HCT116 (cell line): Measurements from ENCODE around the gene TULP4. TPM values are rescaled to one million over a fixed set of nuclear protein-coding genes. Genes with fewer than 3 reads are reported as not detected.

Experiments used
- ATAC-seq: fragments of 200-7000 bp; cut with Tn5 transposase; 2 replicates; pipeline ENCODE4 v1.9.1; 2020; ENCODE audit warnings: mild to moderate bottlenecking, moderate library complexity
- BruUV-seq: library from RNA; stranded (reverse); fragments of 400-500 nt; replicated peaks from 2 replicates; lab custom pipeline; 2021; lab: Mats Ljungman, UMichigan
- CTCF ChIA-PET: fragments of 300-600 bp; sonication (Branson Sonifier 250); formaldehyde crosslinking; loops from one replicate; lab custom pipeline; 2021; ENCODE audit warnings: antibody characterized with exemption; lab: Charles Lee
- POLR2A ChIA-PET: fragments of 300-600, 350-600 bp; sonication (Branson Sonifier 250); formaldehyde crosslinking; loops from one replicate; lab custom pipeline; 2021; ENCODE audit warnings: antibody characterized with exemption; lab: Charles Lee
- RAD21 ChIA-PET, 2 experiments: fragments of 300-600 bp; sonication (Branson Sonifier 250); formaldehyde crosslinking; loops; one replicate each; lab custom pipeline; 2023; ENCODE audit warnings: low total read pairs in 2 of 2; ENCODE audit not compliant: uncharacterized antibody in 2 of 2, unreplicated experiment in 2 of 2, low non-redundant PET in 1 of 2; lab: Charles Lee
- DNase-seq: peaks from one replicate; pipeline ENCODE4 v3.0.0-alpha.2; 2010; ENCODE audit warnings: low read depth, low spot score
- H2AFZ ChIP-seq: fragments of 200-600 bp; shearing (Covaris generic), sonication (generic); 2 replicates; pipeline ENCODE4 v1.6.1; 2017; ENCODE audit warnings: low read depth, mixed run types, mixed read lengths, antibody characterized with exemption, low read length; ENCODE audit not compliant: poor library complexity, severe bottlenecking
- H3K27ac ChIP-seq: 2 replicates; pipeline ENCODE4 v1.5.1; 2012; ENCODE audit warnings: low read depth, low read length
- H3K27me3 ChIP-seq: fragments of 200-600 bp; sonication (generic); 2 replicates; pipeline ENCODE4 v1.6.1; 2016; ENCODE audit warnings: mixed run types, low read length, mixed read lengths; ENCODE audit not compliant: insufficient read depth
- H3K36me3 ChIP-seq, 2 experiments: fragments of 200-500 bp in 1 of 2; fragments of 200-600 bp in 1 of 2; sonication (Bioruptor generic) in 1 of 2; sonication (generic) in 1 of 2; 2 replicates each; pipeline versions ENCODE4 v1.5.1 to v1.6.1; 2014 to 2016; ENCODE audit warnings: low read length in 2 of 2, inconsistent platforms in 1 of 2, mixed read lengths in 1 of 2, mixed run types in 1 of 2; ENCODE audit not compliant: insufficient read depth in 2 of 2, control insufficient read depth in 1 of 2
- H3K4me1 ChIP-seq, 2 experiments: fragments of 200-600 bp in 1 of 2; sonication (generic) in 1 of 2; 2 replicates each; pipeline versions ENCODE4 v1.5.1 to v1.6.1; 2012 to 2017; ENCODE audit warnings: low read length in 2 of 2, inconsistent platforms in 1 of 2, mild to moderate bottlenecking in 1 of 2, mixed read lengths in 1 of 2, mixed run types in 1 of 2, moderate library complexity in 1 of 2; ENCODE audit not compliant: insufficient read depth in 2 of 2, control insufficient read depth in 1 of 2
- H3K4me2 ChIP-seq: fragments of 200-600 bp; sonication (generic); 2 replicates; pipeline ENCODE4 v1.6.1; 2017; ENCODE audit warnings: mixed run types, low read length, mixed read lengths
- H3K4me3 ChIP-seq, 2 experiments: fragments of 200-600 bp in 1 of 2; sonication (generic) in 1 of 2; replicated peaks in 1 of 2; 2 replicates each; pipeline ENCODE4 v1.5.1; 2011 to 2016; ENCODE audit warnings: low read length in 2 of 2, control low read depth in 1 of 2, low read depth in 1 of 2, mild to moderate bottlenecking in 1 of 2, mixed read lengths in 1 of 2, mixed run types in 1 of 2
- H3K79me2 ChIP-seq: fragments of 200-600 bp; sonication (generic); 2 replicates; pipeline ENCODE4 v1.6.1; 2017; ENCODE audit warnings: mild to moderate bottlenecking, mixed run types, low read length, moderate library complexity, mixed read lengths; ENCODE audit not compliant: insufficient read depth
- H3K9ac ChIP-seq: fragments of 200-600 bp; sonication (generic); 2 replicates; pipeline ENCODE4 v1.6.1; 2016; ENCODE audit warnings: low read length, mixed read lengths
- H3K9me2 ChIP-seq: fragments of 200-600 bp; sonication (generic), shearing (Covaris generic); 2 replicates; pipeline ENCODE4 v1.6.1; 2017; ENCODE audit warnings: mixed run types, mild to moderate bottlenecking, moderate library complexity; ENCODE audit not compliant: insufficient read depth
- H3K9me3 ChIP-seq, 2 experiments: fragments of 200-500 bp in 1 of 2; fragments of 200-600 bp in 1 of 2; sonication (Bioruptor generic) in 1 of 2; sonication (generic) in 1 of 2; 2 replicates each; pipeline ENCODE4 v1.6.1; 2014 to 2017; ENCODE audit warnings: low read length in 2 of 2, mixed read lengths in 2 of 2, inconsistent platforms in 1 of 2, low read depth in 1 of 2, mild to moderate bottlenecking in 1 of 2, mixed run types in 1 of 2, moderate library complexity in 1 of 2; ENCODE audit not compliant: control insufficient read depth in 1 of 2, insufficient read depth in 1 of 2
- H4K20me1 ChIP-seq: fragments of 200-600 bp; sonication (generic), shearing (Covaris generic); 2 replicates; pipeline ENCODE4 v1.6.1; 2017; ENCODE audit warnings: mixed run types, mild to moderate bottlenecking, moderate library complexity; ENCODE audit not compliant: insufficient read depth
- CEBPB ChIP-seq: IDR thresholded peaks from 2 replicates; pipeline ENCODE4 v1.6.1; 2012; ENCODE audit warnings: low read depth
- JUND ChIP-seq: IDR thresholded peaks from 2 replicates; pipeline ENCODE4 v1.6.1; 2012
- POLR2A ChIP-seq: IDR thresholded peaks from 2 replicates; pipeline ENCODE4 v1.7.0; 2011; ENCODE audit warnings: borderline replicate concordance; ENCODE audit not compliant: insufficient read depth, insufficient read length; ENCODE audit errors: extremely low read depth
- RAD21 ChIP-seq: IDR thresholded peaks from 2 replicates; pipeline ENCODE4 v1.6.1; 2012; ENCODE audit warnings: low read depth, mild to moderate bottlenecking
- REST ChIP-seq: IDR thresholded peaks from 2 replicates; pipeline ENCODE4 v1.6.1; 2012; ENCODE audit warnings: low read depth
- ZNF274 ChIP-seq: fragments of 200-500 bp; sonication (Bioruptor generic); IDR thresholded peaks from 2 replicates; pipeline ENCODE4 v1.6.1; 2014; ENCODE audit warnings: mild to moderate bottlenecking, low read depth, low read length, inconsistent platforms
- intact Hi-C: fragments of 100-400 bp; cut with micrococcal nuclease; formaldehyde crosslinking; loops from 2 replicates; pipeline ENCODE4 v1.10.0; 2022
- total RNA-seq: library from RNA; stranded (reverse); gene quantifications from one replicate; pipeline ENCODE4 v1.2.1, GENCODE V29; 2021; ENCODE audit not compliant: unreplicated experiment
- TF ChIP-seq, protein P1 (sequence below): IDR thresholded peaks from 2 replicates; pipeline ENCODE4 v1.6.1; 2012
- TF ChIP-seq, protein P2 (sequence below), 3 experiments: fragments of 200-600 bp in 1 of 3; sonication (generic) in 1 of 3; IDR thresholded peaks in 2 of 3; conservative IDR thresholded peaks in 1 of 3; 2 replicates each; pipeline ENCODE4 v1.5.1; 2012 to 2017; ENCODE audit warnings: low read depth in 2 of 3, low read length in 2 of 3, antibody characterized with exemption in 1 of 3, borderline replicate concordance in 1 of 3, control low read depth in 1 of 3, mild to moderate bottlenecking in 1 of 3, mixed read lengths in 1 of 3, mixed run types in 1 of 3, moderate library complexity in 1 of 3; ENCODE audit not compliant: insufficient read depth in 1 of 3

TULP4 gene
- total RNA-seq, 1 experiment from 2014 or later: 70.8 TPM

DNA sequence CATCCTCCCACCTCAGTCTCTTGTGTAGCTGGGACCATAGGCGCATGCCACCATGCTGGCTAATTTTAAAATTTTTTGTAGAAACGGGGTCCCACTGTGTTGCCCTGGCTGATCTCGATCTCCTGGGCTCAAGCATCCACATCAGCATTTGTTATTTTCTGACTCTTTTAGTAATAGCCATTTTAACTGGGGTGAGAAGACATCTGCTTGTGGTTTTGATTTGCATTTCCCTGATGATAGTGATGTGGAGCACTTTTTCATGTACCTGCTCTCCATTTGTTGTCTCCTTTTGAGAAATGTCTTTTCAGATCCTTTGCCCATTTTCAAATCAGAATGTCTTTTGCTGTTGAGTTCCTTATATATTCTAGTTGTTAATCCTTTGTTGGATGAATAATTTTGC, 22.2 kb upstream of the TULP4 start:
- Histone ChIP-seq H3K9ac (no peak overlapping the region), H3K4me3 (no peak overlapping the region), H3K4me2 (no peak overlapping the region), H3K36me3 (peaks cover 0 to 6% of the 10 kb centered on the region in 2 experiments; a peak in 1 of 4 replicates), H2AFZ (no peak overlapping the region), H3K79me2 (peaks cover 22% of the 10 kb centered on the region), H3K9me3 (no peaks in the 10 kb centered on the region), H3K27me3 (no peaks in the 10 kb centered on the region), H3K27ac (no peak overlapping the region), H4K20me1 (no peaks in the 10 kb centered on the region), H3K9me2 (no peaks in the 10 kb centered on the region), H3K4me1 (no peaks in the 10 kb centered on the region)
- ATAC-seq: no peak
- ChIA-PET POLR2A (no interaction called here), RAD21 (no interaction called here), CTCF (no interaction called here)
- no TSS peak for BruUV-seq
- TF ChIP-seq CEBPB (no peak), POLR2A (no peak), ZNF274 (no peak), RAD21 (no peak), JUND (no peak), REST (no peak)
- TF ChIP-seq, protein P1, sequence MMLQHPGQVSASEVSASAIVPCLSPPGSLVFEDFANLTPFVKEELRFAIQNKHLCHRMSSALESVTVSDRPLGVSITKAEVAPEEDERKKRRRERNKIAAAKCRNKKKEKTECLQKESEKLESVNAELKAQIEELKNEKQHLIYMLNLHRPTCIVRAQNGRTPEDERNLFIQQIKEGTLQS: no peak
- TF ChIP-seq, protein P2, sequence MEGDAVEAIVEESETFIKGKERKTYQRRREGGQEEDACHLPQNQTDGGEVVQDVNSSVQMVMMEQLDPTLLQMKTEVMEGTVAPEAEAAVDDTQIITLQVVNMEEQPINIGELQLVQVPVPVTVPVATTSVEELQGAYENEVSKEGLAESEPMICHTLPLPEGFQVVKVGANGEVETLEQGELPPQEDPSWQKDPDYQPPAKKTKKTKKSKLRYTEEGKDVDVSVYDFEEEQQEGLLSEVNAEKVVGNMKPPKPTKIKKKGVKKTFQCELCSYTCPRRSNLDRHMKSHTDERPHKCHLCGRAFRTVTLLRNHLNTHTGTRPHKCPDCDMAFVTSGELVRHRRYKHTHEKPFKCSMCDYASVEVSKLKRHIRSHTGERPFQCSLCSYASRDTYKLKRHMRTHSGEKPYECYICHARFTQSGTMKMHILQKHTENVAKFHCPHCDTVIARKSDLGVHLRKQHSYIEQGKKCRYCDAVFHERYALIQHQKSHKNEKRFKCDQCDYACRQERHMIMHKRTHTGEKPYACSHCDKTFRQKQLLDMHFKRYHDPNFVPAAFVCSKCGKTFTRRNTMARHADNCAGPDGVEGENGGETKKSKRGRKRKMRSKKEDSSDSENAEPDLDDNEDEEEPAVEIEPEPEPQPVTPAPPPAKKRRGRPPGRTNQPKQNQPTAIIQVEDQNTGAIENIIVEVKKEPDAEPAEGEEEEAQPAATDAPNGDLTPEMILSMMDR (IDR thresholded peaks at IDR 0.05 in 2 of 3, conservative IDR thresholded peaks at IDR 0.05 in 1 of 3; ENCODE audit: borderline replicate concordance in 1 of 3, insufficient read depth in 1 of 3, low read depth in 2 of 3, low read length in 2 of 3): no peak
- DNase-seq: no peak
- intact Hi-C loops: no loop called here
